Activated B cell treated with CpG ODN at 0.5 μM for 24 hours (primary cell): ENCODE results near the gene PTPRK. TPM values are rescaled to one million over a fixed set of nuclear protein-coding genes. Genes with fewer than 3 reads are reported as not detected.

ENCODE experiments used
- ATAC-seq: fragments of 200-7000 bp; cut with Tn5 transposase; one replicate; pipeline ENCODE4 v1.10.0; 2021; ENCODE audit warnings: low read depth, mild to moderate bottlenecking, moderate library complexity
- CTCF ChIA-PET: fragments of 350-600 bp; sonication (Branson Sonifier 250); formaldehyde crosslinking; loops from one replicate; lab custom pipeline; 2021; ENCODE audit warnings: antibody characterized with exemption; lab: Charles Lee
- POLR2A ChIA-PET: fragments of 350-600 bp; sonication (Branson Sonifier 250); formaldehyde crosslinking; loops from one replicate; lab custom pipeline; 2021; ENCODE audit warnings: antibody characterized with exemption; lab: Charles Lee
- DNase-seq: peaks from one replicate; pipeline ENCODE4 v3.0.0; 2022
- H3K27ac Mint-ChIP-seq: one replicate; pipeline ENCODE4 v1.8.0; 2020; ENCODE audit warnings: mixed read lengths
- H3K27me3 Mint-ChIP-seq: one replicate; pipeline ENCODE4 v1.8.0; 2021; ENCODE audit warnings: mixed read lengths
- H3K36me3 Mint-ChIP-seq: one replicate; pipeline ENCODE4 v1.8.0; 2021; ENCODE audit warnings: low read depth, mixed read lengths
- H3K4me1 Mint-ChIP-seq: one replicate; pipeline ENCODE4 v1.8.0; 2021; ENCODE audit warnings: mixed read lengths
- H3K4me3 Mint-ChIP-seq: one replicate; pipeline ENCODE4 v1.8.0; 2020; ENCODE audit warnings: mild to moderate bottlenecking, mixed read lengths
- H3K9me3 Mint-ChIP-seq: one replicate; pipeline ENCODE4 v1.8.0; 2020; ENCODE audit warnings: mixed read lengths
- CTCF ChIP-seq: fragments of 200-600 bp; IDR thresholded peaks from one replicate; pipeline ENCODE4 v1.8.0; 2022; ENCODE audit warnings: antibody characterized with exemption, mild to moderate bottlenecking
- intact Hi-C: fragments of 100-400 bp; cut with micrococcal nuclease; formaldehyde crosslinking; loops from one replicate; pipeline ENCODE4 v1.15.1; 2024
- total RNA-seq: library from RNA; stranded (reverse); gene quantifications from 2 replicates; pipeline ENCODE4 v1.2.3, GENCODE V29; 2022

PTPRK gene
- total RNA-seq, 1 donor from 2014 or later = 14.2 TPM

- no peaks in the 10 kb centered on the region for H3K9me3 Mint-ChIP-seq
- CTCF ChIA-PET = no interaction called here
- no peak for DNase-seq
- H3K36me3 Mint-ChIP-seq = no peaks in the 10 kb centered on the region
- intact Hi-C loops = no loop called here
- TF ChIP-seq CTCF = no peak
- ATAC-seq = no peak
- H3K27me3 Mint-ChIP-seq = no peaks in the 10 kb centered on the region
- no peak overlapping the region for H3K4me3 Mint-ChIP-seq
- peaks cover 3% of the 10 kb centered on the region for H3K4me1 Mint-ChIP-seq
- POLR2A ChIA-PET = no interaction called here
- H3K27ac Mint-ChIP-seq = no peak overlapping the region
Measured at GRCh38 chr6:128316258-128316929, 204.0 kb downstream of the PTPRK start.

GRCh38 chr6:128314190-128314589 is 206.2 kb downstream of the PTPRK start:
- no peaks in the 10 kb centered on the region for H3K36me3 Mint-ChIP-seq
- peaks cover 3% of the 10 kb centered on the region for H3K4me1 Mint-ChIP-seq
- no peak overlapping the region for H3K27ac Mint-ChIP-seq
- DNase-seq (no peak), ATAC-seq (no peak)
- intact Hi-C loops = no loop called here
- POLR2A ChIA-PET = interaction anchor here (0.7 kb wide), 1 partner anchor 1264 kb away, joined by 3 read pairs; no protein-coding TSS in a partner anchor
- no peaks in the 10 kb centered on the region for H3K9me3 Mint-ChIP-seq
- H3K27me3 Mint-ChIP-seq = no peaks in the 10 kb centered on the region
- CTCF ChIA-PET = no interaction called here
- no peak overlapping the region for H3K4me3 Mint-ChIP-seq
- TF ChIP-seq CTCF = no peak

GRCh38 chr6:128311944-128312570 is 208.3 kb downstream of the PTPRK start:
- H3K9me3 Mint-ChIP-seq = no peaks in the 10 kb centered on the region
- intact Hi-C loops = no loop called here
- ChIA-PET CTCF (no interaction called here), POLR2A (no interaction called here)
- H3K27ac Mint-ChIP-seq = no peak overlapping the region
- peaks cover 3% of the 10 kb centered on the region for H3K4me1 Mint-ChIP-seq
- no peaks in the 10 kb centered on the region for H3K36me3 Mint-ChIP-seq
- H3K27me3 Mint-ChIP-seq = no peaks in the 10 kb centered on the region
- ATAC-seq (no peak), DNase-seq (no peak)
- no peak for TF ChIP-seq CTCF
- H3K4me3 Mint-ChIP-seq = no peak overlapping the region

GRCh38 chr6:128310451-128310850 is 209.9 kb downstream of the PTPRK start:
- no peaks in the 10 kb centered on the region for H3K9me3 Mint-ChIP-seq
- TF ChIP-seq CTCF = no peak
- no peak overlapping the region for H3K4me3 Mint-ChIP-seq
- H3K27ac Mint-ChIP-seq = no peak overlapping the region
- no peaks in the 10 kb centered on the region for H3K36me3 Mint-ChIP-seq
- intact Hi-C loops = no loop called here
- H3K27me3 Mint-ChIP-seq = no peaks in the 10 kb centered on the region
- POLR2A ChIA-PET = no interaction called here
- peaks cover 3% of the 10 kb centered on the region for H3K4me1 Mint-ChIP-seq
- no peak for ATAC-seq
- no peak for DNase-seq
- CTCF ChIA-PET = no interaction called here

- intact Hi-C loops = no loop called here
- POLR2A ChIA-PET = no interaction called here
- ATAC-seq (no peak), DNase-seq (no peak)
- no peak overlapping the region for H3K27ac Mint-ChIP-seq
- H3K36me3 Mint-ChIP-seq = no peaks in the 10 kb centered on the region
- no peaks in the 10 kb centered on the region for H3K9me3 Mint-ChIP-seq
- no peak overlapping the region for H3K4me3 Mint-ChIP-seq
- CTCF ChIA-PET = no interaction called here
- no peaks in the 10 kb centered on the region for H3K27me3 Mint-ChIP-seq
- no peak for TF ChIP-seq CTCF
- H3K4me1 Mint-ChIP-seq = peaks cover 3% of the 10 kb centered on the region
Measured at GRCh38 chr6:128307671-128308070, 212.7 kb downstream of the PTPRK start.
